HFF-Myc (cell line): ENCODE data around the gene OR5B2.

ENCODE experiments used
- DNase-seq: peaks from one replicate; pipeline ENCODE4 v3.0.0-alpha.2; 2011; ENCODE audit warnings: low read depth; ENCODE audit errors: extremely low read depth
- H3K4me3 ChIP-seq: replicated peaks from 2 replicates; pipeline ENCODE4 v1.5.1; 2011; ENCODE audit warnings: low read depth, mild to moderate bottlenecking, control low read depth, low read length
- CTCF ChIP-seq: IDR thresholded peaks from 2 replicates; pipeline ENCODE4 v1.5.1; 2012; ENCODE audit warnings: mild to moderate bottlenecking, low read depth, low read length, control low read depth; ENCODE audit errors: missing control alignments

The OR5B2 gene

GRCh38 chr11:58428021-58428420 is at the start of gene OR5B2:
Gene OR5B2, minus strand, starts transcription at chr11:58428121. Its CDS starts 4,860 bp downstream, at chr11:58423261.
- no peak within 1 kb of the TSS for H3K4me3 ChIP-seq
- TF ChIP-seq CTCF, result no peak
- DNase-seq, result no peak

- no peak for TF ChIP-seq CTCF
- no peak overlapping the region for H3K4me3 ChIP-seq
- DNase-seq, result no peak
These were observed 44.0 kb upstream of the OR5B2 start for GRCh38 chr11:58471892-58472291.

- no peak overlapping the region for H3K4me3 ChIP-seq
- no peak for TF ChIP-seq CTCF
- no peak for DNase-seq
These were observed 38.4 kb upstream of the OR5B2 start for GRCh38 chr11:58466293-58466692.

- H3K4me3 ChIP-seq, result no peak overlapping the region
- TF ChIP-seq CTCF, result no peak
- no peak for DNase-seq
These were observed 37.8 kb upstream of the OR5B2 start for GRCh38 chr11:58465690-58466089.

- no peak for TF ChIP-seq CTCF
- H3K4me3 ChIP-seq, result no peak overlapping the region
- DNase-seq, result no peak
These were observed 23.7 kb upstream of the OR5B2 start for GRCh38 chr11:58451585-58451984.

- DNase-seq, result no peak
- no peak for TF ChIP-seq CTCF
- no peak overlapping the region for H3K4me3 ChIP-seq
These were observed 18.4 kb upstream of the OR5B2 start for GRCh38 chr11:58446294-58446693.

- no peak overlapping the region for H3K4me3 ChIP-seq
- DNase-seq, result no peak
- no peak for TF ChIP-seq CTCF
These were observed 16.4 kb upstream of the OR5B2 start for GRCh38 chr11:58444300-58444699.
